ENCODE data around the gene FBF1.

- TF ChIP-seq YY1 (IDR thresholded peaks at IDR 0.05; ENCODE audit: insufficient read depth, insufficient read length), result no peak
- TF ChIP-seq ZNF274 (IDR thresholded peaks at IDR 0.05; ENCODE audit: low read depth, low read length), result no peak
Observed at GRCh38 chr17:75893305-75894048, 47.4 kb downstream of the FBF1 start.
